ENCODE data around the gene PLA2G3. TPM values are rescaled to one million over a fixed set of nuclear protein-coding genes. Genes with fewer than 3 reads are reported as not detected.

PLA2G3 gene
- total and polyA plus RNA-seq, 2 of the 13 experiments (the other 11 are each of a cell fraction or from before 2014, with no cell fraction given) = 0.12 to 0.42 TPM

GRCh38 chr22:31170971-31171370, 30.7 kb upstream of the PLA2G3 start:
- Histone ChIP-seq H3K27me3 (ENCODE audit: control insufficient read depth in 1 of 2, insufficient read depth in 2 of 2, low read length in 2 of 2) (no peaks in the 10 kb centered on the region), H4K20me1 (ENCODE audit: insufficient read depth, low read length) (0 out of 2 replicates have a peak, but pooled peaks cover 2% of the 10 kb centered on the region), H3K4me2 (ENCODE audit: low read depth, low read length) (no peak overlapping the region), H3K9me3 (ENCODE audit: low read length) (no peaks in the 10 kb centered on the region), H3K4me1 (ENCODE audit: insufficient read depth, low read length) (no peaks in the 10 kb centered on the region), H3K36me3 (replicated peaks in 1 of 2; ENCODE audit: control insufficient read depth in 1 of 2, insufficient read depth in 2 of 2, low read length in 2 of 2) (peaks cover 0 to 7% of the 10 kb centered on the region in 2 experiments; a peak in 1 of 5 replicates), H3K9ac (ENCODE audit: insufficient read depth, low read depth, low read length) (no peak overlapping the region), H3K79me2 (ENCODE audit: insufficient read depth, low read length) (peaks cover 44% of the 10 kb centered on the region), H3K27ac (ENCODE audit: extremely low read length, insufficient read depth, low read length) (no peak overlapping the region), H2AFZ (ENCODE audit: low read length) (no peak overlapping the region), H3K4me3 (replicated peaks in 1 of 3; ENCODE audit: insufficient read depth in 1 of 3, low read depth in 2 of 3, low read length in 3 of 3) (no peak overlapping the region)
- POLR2A ChIA-PET = interaction anchor here (1.4 kb wide), 1 partner anchor 11 kb away, joined by 3 read pairs; the partner anchor contains the start of gene RNF185
- in situ Hi-C loops (cut with HindIII; ENCODE audit: extremely low pct_ligation_motif_present, low pct_unique_long_range_greater_than_20kb) (no loop called here), intact Hi-C loops (cut with micrococcal nuclease; ENCODE audit: unreplicated experiment) (no loop called here)
- DNase-seq (ENCODE audit: low spot score) = no peak
- FAIRE-seq = no peak
- BruUV-seq (replicated peaks) = no TSS peak
- WGBS (ENCODE audit: low lambda C conversion rate) = 97% methylated on average over 4 of the region's 4 CpGs
- ATAC-seq = no peak
- CTCF ChIA-PET (ENCODE audit: low intra/inter-chr PET ratio, low total read pairs) = no interaction called here
- no peak for TF ChIP-seq SALL1 (CRISPR knock-in tag; IDR thresholded peaks at IDR 0.05)
- no peak for TF ChIP-seq AKNA (CRISPR knock-in tag; IDR thresholded peaks at IDR 0.05; ENCODE audit: borderline replicate concordance)
- no peak for TF ChIP-seq ZBTB46 (CRISPR knock-in tag; IDR thresholded peaks at IDR 0.05; ENCODE audit: borderline replicate concordance)
- no peak for TF ChIP-seq MIER3 (CRISPR knock-in tag; IDR thresholded peaks at IDR 0.05; ENCODE audit: borderline replicate concordance)
- no peak for TF ChIP-seq ZNF331 (CRISPR knock-in tag; IDR thresholded peaks at IDR 0.05)
- TF ChIP-seq ZNF580 (CRISPR knock-in tag; IDR thresholded peaks at IDR 0.05; ENCODE audit: borderline replicate concordance, low read depth) = no peak
- TF ChIP-seq YY1 (IDR thresholded peaks at IDR 0.05; ENCODE audit: insufficient read depth, insufficient replicate concordance, low read depth, low read length) = no peak
- no peak for TF ChIP-seq ZNF225 (CRISPR knock-in tag; IDR thresholded peaks at IDR 0.05)
- TF ChIP-seq NONO (IDR thresholded peaks at IDR 0.05) = no peak
- no peak for TF ChIP-seq NONO (CRISPR knock-in tag; conservative IDR thresholded peaks at IDR 0.05)
- TF ChIP-seq SCMH1 (CRISPR knock-in tag; IDR thresholded peaks at IDR 0.05; ENCODE audit: borderline replicate concordance) = no peak
- no peak for TF ChIP-seq REPIN1 (CRISPR knock-in tag; IDR thresholded peaks at IDR 0.05; ENCODE audit: borderline replicate concordance, low read depth)
